DMS53 (cell line): ENCODE results near the gene NEGR1.
"Not testable (repeated sequence)": the region's sequence is repeated elsewhere in the genome, so short reads cannot be mapped to it uniquely, and the experiment has no call there.

Source experiments
- DNase-seq: peaks from one replicate; lab custom pipeline; 2025; lab: John Stamatoyannopoulos, UW

Gene NEGR1

DNA sequence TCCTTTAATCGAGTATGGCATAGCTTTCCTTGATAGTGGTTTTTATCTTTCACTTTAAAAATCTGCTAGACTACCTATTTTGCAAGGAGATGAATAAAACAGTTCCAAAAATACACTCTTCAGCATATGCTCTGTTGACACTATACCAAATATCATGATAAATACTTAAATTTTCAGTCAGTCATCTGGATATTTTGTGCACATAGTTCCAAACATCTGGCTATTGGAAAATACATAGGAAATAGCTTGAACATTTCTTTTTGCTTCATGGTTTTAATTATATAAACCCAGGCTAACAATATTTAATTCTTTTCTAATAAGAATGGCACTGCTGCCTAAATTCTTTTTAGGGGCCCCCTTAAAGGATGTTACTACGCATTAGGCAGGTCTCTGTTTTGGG is 342.1 kb downstream of the NEGR1 start:
- no peak for DNase-seq

DNA sequence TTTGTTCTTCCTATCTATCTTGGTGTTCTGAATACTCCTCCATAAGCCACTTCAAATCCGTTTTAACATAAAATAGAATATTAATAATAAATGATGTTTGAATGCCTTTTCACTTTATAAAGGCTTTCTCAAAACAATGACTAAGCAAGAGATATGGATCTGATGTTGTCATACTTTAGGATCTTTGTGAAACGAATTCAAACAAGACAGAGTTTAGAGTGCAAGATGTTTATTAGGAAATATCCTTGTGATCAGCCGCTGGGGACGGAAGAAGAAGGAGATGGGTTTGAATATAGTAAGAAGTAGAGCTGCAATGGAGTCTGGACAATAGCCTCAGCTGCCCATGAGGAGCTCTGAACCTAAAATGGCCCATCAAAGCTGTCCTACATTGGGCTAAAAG is 351.8 kb downstream of the NEGR1 start:
- no peak for DNase-seq

- peak; percentile 17 for DNase-seq
These were observed 360.3 kb downstream of the NEGR1 start for GRCh38 chr1:71921935-71922559.

DNA sequence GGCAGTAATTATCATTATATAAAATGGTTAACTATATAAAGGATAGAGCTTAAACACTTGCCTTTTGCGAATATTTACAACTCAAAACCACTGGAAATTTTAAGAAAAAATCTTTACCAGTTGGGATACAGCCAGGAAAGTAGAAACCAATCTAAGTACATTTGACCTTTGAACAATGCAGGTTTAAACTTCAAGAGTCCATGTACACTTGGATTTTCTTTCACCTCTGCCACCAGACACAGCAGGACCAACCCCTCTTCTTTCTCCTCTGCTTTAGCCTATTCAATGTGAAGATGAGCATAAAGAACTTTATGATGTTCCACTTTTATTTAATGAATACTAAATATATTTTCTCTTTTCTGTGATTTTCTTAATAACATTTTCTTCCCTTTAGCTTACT is 361.1 kb downstream of the NEGR1 start:
- DNase-seq = no peak

GRCh38 chr1:71920556-71920955 is 361.8 kb downstream of the NEGR1 start:
- no peak for DNase-seq

GRCh38 chr1:71919811-71920509 is 362.4 kb downstream of the NEGR1 start:
- DNase-seq = peak; percentile 11

- DNase-seq = no peak
These were observed 363.7 kb downstream of the NEGR1 start for GRCh38 chr1:71918630-71919029.

DNA sequence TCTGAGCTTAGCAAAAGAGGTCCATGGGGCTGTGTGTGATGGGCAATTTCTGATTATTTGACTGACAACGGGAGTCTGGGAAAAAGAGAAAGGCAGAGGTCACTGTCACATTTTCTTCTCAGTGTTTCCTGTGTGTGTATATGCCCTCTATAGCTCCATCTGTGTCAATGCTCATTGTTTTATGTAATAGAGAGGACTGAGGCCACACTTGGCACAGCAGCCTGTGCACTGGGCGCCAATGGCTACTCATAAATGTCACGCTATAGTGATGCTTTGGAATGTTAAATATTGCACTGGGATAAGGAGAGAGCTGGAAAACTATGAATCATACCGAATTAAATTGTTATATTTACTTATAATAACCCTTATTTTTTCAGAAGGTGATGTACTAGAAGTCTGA is 365.4 kb downstream of the NEGR1 start:
- DNase-seq = peak; percentile 25

DNA sequence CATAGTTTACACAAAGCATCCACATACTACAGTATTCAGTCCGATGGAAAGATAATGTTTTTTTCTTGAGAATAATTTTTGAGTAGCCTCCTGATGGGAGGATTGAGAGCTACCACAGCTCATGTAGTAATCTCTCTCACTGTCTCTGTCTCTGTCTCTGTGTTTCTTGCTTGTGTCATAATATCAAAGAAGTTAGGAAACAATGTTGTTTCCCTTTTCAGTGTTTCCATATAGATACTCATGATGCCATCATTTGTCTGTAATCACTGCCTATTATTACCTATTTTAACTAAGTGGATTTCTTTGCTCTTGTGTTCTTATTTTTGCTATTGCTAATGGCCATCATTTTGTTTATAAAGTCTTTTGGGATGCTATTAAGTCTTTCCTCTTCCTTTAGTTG is 367.7 kb downstream of the NEGR1 start:
- DNase-seq = no peak

DNA sequence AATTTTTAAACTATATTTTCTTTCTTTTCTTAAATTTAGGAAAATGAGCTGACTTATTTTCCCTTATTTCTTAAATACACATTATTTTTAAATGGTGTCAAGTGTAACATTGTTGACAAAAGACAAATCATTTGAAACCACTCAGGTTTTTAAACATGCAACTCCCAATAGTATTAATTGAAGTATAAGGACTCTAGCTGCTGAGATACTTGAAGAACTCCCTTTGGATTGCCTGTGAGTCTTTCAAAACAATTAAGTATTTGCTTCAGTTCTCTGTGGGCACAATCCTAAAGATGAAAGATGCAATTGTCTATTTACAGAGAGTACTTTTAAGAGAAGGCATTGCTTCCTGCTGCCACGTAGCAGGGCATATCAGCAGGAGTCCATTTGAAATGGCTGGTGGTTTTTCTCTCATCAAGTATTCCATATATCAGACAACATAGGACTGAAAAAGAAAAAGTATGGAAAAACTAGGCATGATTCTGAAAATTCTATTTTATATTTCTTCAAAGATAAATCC is 373.4 kb downstream of the NEGR1 start:
- DNase-seq = peak; percentile 83

DNA sequence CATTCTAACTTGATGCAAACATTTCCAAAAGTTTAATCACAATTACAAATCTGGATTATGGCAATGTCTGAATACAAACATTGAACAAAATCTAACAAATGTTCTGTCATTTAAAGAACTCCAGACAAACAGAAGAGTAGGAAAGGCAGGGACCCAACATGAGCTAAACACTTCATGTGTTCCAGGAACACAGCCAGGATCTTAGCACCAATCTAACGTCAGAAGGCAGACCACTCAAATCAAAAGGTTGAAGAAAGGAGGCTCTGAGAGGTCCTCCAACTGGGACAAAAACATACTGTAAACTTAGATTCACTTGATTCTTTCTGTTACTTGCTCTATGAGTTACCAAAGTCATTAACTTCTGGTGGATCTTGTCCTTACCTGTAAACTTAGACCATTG is 374.0 kb downstream of the NEGR1 start:
- DNase-seq = peak; percentile 49

DNA sequence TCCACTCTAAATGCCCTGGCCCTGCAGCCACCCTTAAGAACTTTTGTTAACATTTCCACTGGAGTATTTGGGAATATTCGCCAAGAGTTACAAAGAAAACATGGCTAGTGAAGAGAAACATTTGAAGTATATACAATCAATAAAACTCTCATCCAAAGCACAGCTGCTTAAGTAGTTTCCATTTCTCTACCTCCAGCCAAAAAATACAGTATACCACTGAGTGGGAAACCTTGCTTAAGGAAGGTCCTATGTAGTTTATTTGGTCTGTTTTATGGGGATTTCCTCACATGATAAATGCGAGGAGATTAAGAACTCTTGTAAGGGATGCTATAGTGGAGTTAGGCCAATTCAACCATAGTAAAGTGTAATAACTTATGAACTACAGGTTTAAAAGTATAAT is 382.5 kb downstream of the NEGR1 start:
- peak; percentile 15 for DNase-seq

DNA sequence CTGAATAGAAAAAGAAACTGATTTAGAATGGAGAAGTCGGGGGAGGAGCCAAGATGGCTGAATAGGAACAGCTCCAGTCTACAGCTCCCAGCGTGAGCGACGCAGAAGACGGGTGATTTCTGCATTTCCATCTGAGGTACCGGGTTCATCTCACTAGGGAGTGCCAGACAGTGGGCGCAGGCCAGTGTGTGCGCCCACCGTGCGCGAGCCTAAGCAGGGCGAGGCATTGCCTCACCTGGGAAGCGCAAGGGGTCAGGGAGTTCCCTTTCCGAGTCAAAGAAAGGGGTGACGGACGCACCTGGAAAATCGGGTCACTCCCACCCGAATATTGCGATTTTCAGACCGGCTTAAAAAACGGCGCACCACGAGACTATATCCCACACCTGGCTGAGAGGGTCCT is 394.2 kb downstream of the NEGR1 start:
- DNase-seq = not testable (repeated sequence)

DNA sequence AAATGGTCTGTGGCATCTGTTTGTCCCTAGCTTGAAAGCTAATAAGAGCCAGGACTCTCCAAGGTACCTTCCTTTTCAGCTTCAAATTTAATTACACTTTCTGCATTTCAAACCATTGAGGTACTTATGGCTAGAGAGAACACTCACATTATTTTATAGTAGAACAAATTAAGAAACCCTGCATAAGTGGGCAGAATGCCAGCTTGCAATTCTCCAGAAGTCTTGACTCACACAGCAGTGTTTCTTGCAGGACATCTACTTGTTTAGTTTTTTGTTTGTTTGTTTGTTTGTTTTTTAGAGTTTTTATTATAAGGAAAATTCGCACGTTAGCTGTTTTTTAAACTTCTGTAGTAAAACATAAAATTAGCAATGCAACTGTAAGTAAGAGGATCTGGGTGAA is 397.2 kb downstream of the NEGR1 start:
- no peak for DNase-seq

GRCh38 chr1:71882637-71883036 is 399.7 kb downstream of the NEGR1 start:
- DNase-seq = peak; percentile 42

GRCh38 chr1:71882226-71882625 is 400.1 kb downstream of the NEGR1 start:
- no peak for DNase-seq

- DNase-seq = no peak
These were observed 400.7 kb downstream of the NEGR1 start for GRCh38 chr1:71881611-71882010.

DNA sequence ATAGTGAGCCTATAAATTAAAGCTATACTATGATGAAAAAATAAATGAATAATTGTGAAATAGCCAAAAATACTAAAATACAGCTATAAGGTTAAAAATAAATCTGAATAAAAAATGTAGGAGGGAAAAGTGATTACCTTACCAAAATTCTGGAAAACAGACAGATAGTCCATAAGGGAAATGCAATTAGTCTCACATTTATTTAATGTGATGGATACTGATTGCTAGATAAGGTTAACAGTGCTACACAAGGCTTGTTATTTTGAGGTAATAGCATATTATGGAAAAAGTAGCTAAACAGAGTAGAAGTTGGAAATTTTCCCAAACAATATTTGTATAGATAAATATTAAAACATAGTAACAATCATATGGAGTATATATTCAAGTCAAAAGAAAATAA is 413.0 kb downstream of the NEGR1 start:
- no peak for DNase-seq

- DNase-seq = no peak
These were observed 419.6 kb downstream of the NEGR1 start for GRCh38 chr1:71862756-71863155.

- peak; percentile 70 for DNase-seq
These were observed 421.3 kb downstream of the NEGR1 start for GRCh38 chr1:71861022-71861421.

- DNase-seq = no peak
These were observed 422.5 kb downstream of the NEGR1 start for GRCh38 chr1:71859806-71860205.

DNA sequence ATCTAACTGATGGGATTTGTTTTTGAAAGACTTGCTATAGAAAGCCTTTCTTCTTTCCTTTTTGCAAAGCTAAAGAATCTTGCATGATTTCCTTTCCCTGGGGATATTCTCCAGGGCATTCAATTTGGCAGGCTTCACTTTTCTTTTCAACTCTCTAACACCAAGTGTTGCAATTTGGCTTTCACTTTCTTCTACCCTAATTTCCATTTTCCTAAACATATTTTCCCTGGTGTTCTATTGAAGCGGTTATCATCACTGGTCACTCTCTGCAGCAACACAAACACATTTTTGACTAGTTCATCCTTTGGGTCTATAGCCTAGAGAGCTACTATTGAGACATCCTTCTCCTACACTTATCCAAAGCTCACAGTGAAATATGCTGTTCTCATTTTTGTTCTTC is 424.5 kb downstream of the NEGR1 start:
- no peak for DNase-seq

GRCh38 chr1:71853360-71853759 is 429.0 kb downstream of the NEGR1 start:
- DNase-seq = no peak

GRCh38 chr1:71850936-71851335 is 431.4 kb downstream of the NEGR1 start:
- DNase-seq = no peak
